ENCODE data around the gene CD58. TPM values are rescaled to one million over a fixed set of nuclear protein-coding genes. Genes with fewer than 3 reads are reported as not detected.

CD58 gene
- total RNA-seq, 1 donor from 2014 or later, result 160 TPM

DNA sequence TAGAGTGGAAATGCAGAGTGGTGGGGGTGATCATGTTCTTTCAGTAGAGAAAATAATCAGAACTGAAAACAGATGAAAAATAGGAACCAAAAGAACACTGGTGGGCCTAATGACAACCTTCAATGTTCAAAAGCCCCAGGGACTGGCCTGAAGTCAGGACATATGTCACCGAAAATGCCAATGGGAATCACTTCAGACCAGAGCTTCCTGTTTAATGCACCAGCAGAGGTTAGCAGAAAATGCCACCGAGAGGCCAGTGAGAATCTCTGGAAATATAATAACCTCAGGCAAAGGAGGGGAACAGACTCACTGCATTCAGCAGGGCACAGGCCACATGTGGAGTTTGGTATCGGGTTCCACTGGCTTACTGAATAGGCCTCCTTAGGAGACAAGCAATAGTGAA is 15.9 kb upstream of the CD58 start:
- Mint-ChIP-seq H3K27me3 (no peaks in the 10 kb centered on the region), H3K9me3 (no peaks in the 10 kb centered on the region), H3K4me1 (peaks cover 30% of the 10 kb centered on the region), H3K36me3 (ENCODE audit: low read depth) (no peaks in the 10 kb centered on the region), H3K27ac (peak overlapping the region; percentile 83), H3K4me3 (peak overlapping the region; percentile 63)
- CTCF ChIA-PET, result interaction anchor here (0.8 to 3.9 kb wide), 3 partner anchors 9 to 86 kb away, joined by 3 to 14 read pairs (median 5); no protein-coding TSS in a partner anchor
- ATAC-seq (ENCODE audit: low read depth), result peak; percentile 76
- POLR2A ChIA-PET, result interaction anchor here (0.9 to 1.9 kb wide), 2 partner anchors 14 to 30 kb away, joined by 4 to 10 read pairs; no protein-coding TSS in a partner anchor
- no peak for DNase-seq
- TF ChIP-seq, protein P1, sequence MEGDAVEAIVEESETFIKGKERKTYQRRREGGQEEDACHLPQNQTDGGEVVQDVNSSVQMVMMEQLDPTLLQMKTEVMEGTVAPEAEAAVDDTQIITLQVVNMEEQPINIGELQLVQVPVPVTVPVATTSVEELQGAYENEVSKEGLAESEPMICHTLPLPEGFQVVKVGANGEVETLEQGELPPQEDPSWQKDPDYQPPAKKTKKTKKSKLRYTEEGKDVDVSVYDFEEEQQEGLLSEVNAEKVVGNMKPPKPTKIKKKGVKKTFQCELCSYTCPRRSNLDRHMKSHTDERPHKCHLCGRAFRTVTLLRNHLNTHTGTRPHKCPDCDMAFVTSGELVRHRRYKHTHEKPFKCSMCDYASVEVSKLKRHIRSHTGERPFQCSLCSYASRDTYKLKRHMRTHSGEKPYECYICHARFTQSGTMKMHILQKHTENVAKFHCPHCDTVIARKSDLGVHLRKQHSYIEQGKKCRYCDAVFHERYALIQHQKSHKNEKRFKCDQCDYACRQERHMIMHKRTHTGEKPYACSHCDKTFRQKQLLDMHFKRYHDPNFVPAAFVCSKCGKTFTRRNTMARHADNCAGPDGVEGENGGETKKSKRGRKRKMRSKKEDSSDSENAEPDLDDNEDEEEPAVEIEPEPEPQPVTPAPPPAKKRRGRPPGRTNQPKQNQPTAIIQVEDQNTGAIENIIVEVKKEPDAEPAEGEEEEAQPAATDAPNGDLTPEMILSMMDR (IDR thresholded peaks at IDR 0.05), result no peak
- intact Hi-C loops (cut with micrococcal nuclease), result loop anchor here (1.0 to 5.0 kb wide), 2 partner anchors 12 to 41 kb away; no protein-coding TSS in a partner anchor

DNA sequence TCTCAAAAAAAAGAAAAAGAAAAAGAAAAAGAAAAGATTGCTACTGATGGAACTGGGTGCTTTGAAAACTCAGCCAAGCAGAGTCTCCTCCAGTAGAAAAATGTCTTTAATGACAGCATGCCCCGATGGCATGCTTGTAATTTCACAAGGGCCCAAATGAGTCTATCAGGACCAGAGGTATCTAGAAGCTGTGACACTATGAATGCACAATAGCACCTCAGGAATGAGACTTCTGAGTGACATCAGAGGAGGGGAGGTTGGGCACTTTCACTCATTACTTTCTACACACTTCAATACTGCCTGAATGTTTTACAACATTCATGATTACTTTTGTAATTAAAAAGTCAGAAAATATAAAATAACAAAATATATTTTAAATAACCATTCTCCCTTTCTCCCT is 15.1 kb upstream of the CD58 start:
- DNase-seq (no peak), ATAC-seq (ENCODE audit: low read depth) (no peak)
- Mint-ChIP-seq H3K27me3 (no peaks in the 10 kb centered on the region), H3K4me1 (peaks cover 30% of the 10 kb centered on the region), H3K27ac (no peak overlapping the region), H3K36me3 (ENCODE audit: low read depth) (no peaks in the 10 kb centered on the region), H3K9me3 (no peaks in the 10 kb centered on the region), H3K4me3 (no peak overlapping the region)
- TF ChIP-seq, protein P1 (IDR thresholded peaks at IDR 0.05), result no peak
- ChIA-PET POLR2A (interaction anchor here (0.5 to 1.9 kb wide), 3 partner anchors 14 to 54 kb away, joined by 3 to 10 read pairs (median 4); no protein-coding TSS in a partner anchor), CTCF (interaction anchor here (0.8 to 3.9 kb wide), 3 partner anchors 10 to 87 kb away, joined by 3 to 14 read pairs (median 5); no protein-coding TSS in a partner anchor)
- intact Hi-C loops (cut with micrococcal nuclease), result loop anchor here (1.0 to 5.0 kb wide), 2 partner anchors 12 to 41 kb away; no protein-coding TSS in a partner anchor

- peaks cover 7% of the 10 kb centered on the region for H3K4me1 Mint-ChIP-seq
- H3K27ac Mint-ChIP-seq, result no peak overlapping the region
- no peak for ATAC-seq (ENCODE audit: low read depth)
- intact Hi-C loops (cut with micrococcal nuclease), result no loop called here
- H3K36me3 Mint-ChIP-seq (ENCODE audit: low read depth), result no peaks in the 10 kb centered on the region
- no peaks in the 10 kb centered on the region for H3K9me3 Mint-ChIP-seq
- H3K4me3 Mint-ChIP-seq, result no peak overlapping the region
- ChIA-PET POLR2A (no interaction called here), CTCF (no interaction called here)
- no peaks in the 10 kb centered on the region for H3K27me3 Mint-ChIP-seq
- TF ChIP-seq, protein P1 (IDR thresholded peaks at IDR 0.05), result no peak
- no peak for DNase-seq
Observed at GRCh38 chr1:116581323-116581885, 10.6 kb upstream of the CD58 start.

- peaks cover under 1% of the 10 kb centered on the region for H3K4me1 Mint-ChIP-seq
- no peaks in the 10 kb centered on the region for H3K9me3 Mint-ChIP-seq
- H3K4me3 Mint-ChIP-seq, result no peak overlapping the region
- H3K36me3 Mint-ChIP-seq (ENCODE audit: low read depth), result no peaks in the 10 kb centered on the region
- ChIA-PET POLR2A (no interaction called here), CTCF (no interaction called here)
- H3K27me3 Mint-ChIP-seq, result no peaks in the 10 kb centered on the region
- H3K27ac Mint-ChIP-seq, result no peak overlapping the region
- no peak for ATAC-seq (ENCODE audit: low read depth)
- intact Hi-C loops (cut with micrococcal nuclease), result no loop called here
- TF ChIP-seq, protein P1 (IDR thresholded peaks at IDR 0.05), result no peak
- no peak for DNase-seq
Observed at GRCh38 chr1:116580446-116581322, 9.9 kb upstream of the CD58 start.

All from activated B cell treated with CpG ODN at 0.5 μM for 24 hours (primary cell).